ENCODE data around the gene RASGRP2.
A peak's percentile ranks its signal among the peaks of the same experiment; 100 is the strongest.

RASGRP2 gene

DNA sequence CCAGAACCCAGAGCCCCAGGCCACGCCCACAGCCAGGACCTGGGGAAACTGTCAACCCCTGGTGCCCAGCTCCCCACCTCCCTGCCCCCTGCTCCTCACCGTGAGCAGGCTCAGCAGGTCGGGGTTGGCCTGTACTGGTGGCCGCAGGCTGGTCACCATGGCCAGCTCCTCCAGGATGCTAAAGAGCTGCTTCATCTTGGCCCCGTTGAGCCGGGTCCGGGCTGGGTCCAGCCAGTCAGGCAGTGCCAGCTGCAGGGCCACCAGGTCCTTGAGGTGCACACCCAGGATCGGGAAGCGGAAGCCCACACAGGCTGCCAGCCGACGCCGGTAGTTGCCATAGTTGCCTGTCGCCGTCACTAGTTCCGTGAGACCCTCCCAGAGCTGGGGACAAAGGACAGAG lies 7.3 kb downstream of the RASGRP2 start:
- no peak for DNase-seq

DNA sequence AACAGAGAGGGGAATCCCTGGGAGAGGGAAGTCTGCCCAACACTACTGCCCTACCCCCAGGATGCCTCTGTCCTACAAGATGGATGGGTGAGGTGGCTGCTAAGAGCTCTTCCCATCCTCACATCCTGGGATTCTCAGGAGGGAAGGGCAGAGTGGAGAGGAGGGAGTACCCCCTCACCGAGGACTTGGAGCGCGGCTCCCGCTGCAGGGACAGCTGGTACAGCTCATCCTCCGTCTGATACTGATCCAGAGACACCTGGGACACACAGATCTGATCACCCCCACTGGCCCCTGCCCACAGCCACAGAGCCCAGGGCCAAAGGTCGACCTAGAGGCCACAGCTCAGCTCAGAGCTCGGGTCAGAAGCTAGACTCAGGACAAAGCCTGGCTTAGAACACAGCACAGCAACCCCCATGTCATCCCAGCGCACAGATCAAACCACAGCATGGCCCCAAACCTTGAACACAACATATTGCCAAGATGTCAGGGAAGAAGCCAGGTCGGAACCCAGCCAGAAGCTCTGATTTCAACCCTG lies 8.2 kb downstream of the RASGRP2 start:
- no peak for DNase-seq

DNA sequence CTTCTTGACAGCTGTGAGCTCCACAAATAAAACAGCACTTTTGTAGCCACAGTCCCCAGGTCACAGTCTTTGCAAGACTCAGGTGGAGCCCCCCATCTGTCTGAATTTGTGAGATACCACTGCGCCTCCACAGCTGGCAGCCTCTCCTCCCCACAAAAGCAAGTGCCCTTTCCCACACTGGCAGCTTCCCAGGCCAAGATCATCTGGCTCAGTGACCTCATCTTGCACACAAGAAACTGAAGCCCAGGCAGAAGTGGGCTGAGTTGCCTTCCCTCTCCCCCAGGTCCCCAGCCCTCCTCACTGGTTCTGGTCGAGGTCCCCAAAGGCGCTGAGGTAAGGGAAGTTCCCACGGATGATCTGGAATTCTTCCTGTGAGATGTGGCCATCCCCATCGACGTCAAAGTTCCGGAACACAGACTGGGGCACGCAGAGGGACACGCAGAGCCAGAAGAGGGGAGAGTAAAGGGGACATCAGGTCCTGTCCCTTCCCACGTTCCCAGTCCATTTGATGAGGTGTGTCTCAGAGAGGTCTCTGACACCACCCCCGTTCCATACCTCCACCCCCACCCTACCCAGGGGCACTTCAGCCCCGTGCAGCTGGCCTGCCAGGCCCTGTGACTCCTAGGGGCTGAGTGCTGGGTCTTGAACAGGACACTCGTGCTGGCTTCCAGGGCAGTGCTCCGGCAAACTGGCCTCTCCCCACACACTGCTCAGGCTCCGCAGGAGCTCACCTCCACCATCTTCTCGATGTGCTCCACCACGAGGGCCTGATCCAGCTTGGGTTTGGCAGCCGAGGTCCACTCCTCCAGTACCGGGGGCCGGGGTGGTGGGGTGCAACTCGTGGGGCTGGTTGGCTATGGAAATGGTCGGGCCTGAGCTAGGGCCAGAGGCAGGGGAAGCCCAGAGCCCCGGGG lies 8.9 kb downstream of the RASGRP2 start:
- peak; percentile 26 for DNase-seq

DNA sequence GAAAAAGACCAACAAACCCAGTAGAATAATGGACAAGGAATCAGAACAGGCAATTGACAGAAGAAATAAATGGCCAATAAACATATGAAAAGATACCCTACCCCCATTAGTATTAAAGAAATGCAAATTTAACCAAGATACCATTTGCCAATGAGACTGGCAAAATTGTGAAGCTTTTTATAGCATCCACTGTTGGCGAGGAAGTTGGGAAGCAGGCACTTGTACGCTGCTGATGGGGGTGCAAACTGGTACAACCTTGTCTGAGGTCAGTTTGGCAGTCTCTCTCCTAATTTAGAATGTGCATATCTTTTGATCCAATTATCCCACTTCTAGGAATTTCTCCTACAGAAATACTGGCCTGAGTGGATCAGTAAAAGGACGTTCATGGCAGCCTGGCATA lies 12.3 kb downstream of the RASGRP2 start:
- no peak for DNase-seq

DNA sequence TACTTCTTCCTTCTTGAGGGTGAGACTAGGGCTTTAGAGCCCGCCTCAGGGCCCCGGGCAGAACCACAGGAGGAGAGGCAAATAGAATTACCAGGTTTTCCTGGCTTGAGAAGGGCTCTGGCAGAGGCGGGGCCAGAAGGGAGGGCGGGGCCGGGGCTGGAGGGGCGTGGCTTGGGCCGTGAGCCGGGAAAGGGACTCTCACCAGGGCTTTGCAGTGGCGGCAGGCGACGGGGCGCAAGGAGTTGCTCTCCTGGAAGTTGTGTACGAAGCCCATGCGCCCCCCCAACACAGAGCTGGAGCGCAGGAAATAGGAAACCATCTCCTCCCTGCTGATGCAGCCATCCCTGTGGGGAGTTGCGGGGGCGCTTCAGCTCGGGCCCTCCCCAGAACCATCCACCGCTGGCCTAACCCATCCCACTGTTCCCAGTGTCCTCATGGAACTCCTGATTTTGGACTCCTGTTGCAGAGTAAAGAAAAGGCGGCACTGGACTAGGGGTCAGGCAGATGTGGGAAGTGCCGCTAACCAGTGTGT lies 14.0 kb downstream of the RASGRP2 start:
- no peak for DNase-seq

DNA sequence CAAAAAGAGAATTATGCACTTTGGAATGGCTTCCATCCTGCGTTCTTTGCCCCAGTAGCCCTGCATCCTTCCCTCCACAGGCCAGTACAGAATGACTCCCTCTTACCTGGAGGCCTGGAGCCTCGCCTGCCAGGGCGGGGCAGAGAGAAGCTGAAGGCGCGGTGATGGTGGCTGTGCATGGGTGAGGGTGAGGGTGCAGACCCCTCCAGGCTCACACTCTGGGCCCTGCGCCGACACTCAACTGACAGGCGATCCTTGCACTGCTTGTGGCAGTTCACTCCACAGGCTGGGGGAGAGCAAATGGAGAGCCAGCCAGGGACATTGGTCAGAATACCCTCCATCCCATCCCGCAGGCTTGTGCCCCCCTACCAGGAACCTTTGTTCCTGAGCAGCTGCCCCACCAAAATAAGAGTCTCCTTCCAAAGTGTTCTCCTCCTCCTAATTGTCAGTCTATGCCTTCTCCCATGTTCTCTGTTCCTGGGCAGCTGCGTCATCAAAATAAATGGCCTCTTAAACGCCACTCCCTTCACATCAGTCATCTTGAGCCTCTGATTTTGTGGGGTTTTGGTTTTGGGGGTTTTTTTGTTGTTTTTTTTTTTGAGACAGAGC lies 15.1 kb downstream of the RASGRP2 start:
- no peak for DNase-seq

DNA sequence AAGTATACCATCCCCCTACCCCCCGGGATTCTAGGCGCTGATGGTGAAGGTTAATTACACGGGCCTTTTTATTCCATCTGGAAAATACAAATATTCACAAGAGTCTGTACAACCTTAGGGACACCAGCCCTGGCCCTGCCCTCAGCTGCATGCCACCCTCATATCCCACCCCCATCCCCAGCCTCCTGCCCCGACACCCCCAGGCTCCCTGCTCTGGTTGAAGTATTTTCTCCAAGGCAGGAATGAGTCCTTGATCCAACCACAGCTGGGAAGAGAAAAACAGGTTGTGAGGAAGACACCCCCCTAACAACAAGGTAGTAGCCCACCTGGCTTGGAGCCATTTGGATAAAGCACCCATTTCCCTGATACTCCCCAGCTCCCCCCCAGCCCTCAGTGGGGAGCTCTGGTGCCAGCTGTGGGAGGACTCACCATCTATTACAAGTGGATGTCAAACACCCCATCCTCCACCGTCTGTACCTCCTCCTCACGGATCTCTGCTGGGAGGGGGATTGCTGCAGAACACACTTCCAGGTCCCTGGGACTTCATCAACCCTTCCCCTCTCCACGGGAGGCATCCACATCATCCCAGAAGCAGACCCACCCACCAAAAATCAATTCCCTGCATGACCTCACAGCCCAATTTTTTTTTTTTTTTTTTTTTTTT lies 16.9 kb downstream of the RASGRP2 start:
- DNase-seq, result no peak

DNA sequence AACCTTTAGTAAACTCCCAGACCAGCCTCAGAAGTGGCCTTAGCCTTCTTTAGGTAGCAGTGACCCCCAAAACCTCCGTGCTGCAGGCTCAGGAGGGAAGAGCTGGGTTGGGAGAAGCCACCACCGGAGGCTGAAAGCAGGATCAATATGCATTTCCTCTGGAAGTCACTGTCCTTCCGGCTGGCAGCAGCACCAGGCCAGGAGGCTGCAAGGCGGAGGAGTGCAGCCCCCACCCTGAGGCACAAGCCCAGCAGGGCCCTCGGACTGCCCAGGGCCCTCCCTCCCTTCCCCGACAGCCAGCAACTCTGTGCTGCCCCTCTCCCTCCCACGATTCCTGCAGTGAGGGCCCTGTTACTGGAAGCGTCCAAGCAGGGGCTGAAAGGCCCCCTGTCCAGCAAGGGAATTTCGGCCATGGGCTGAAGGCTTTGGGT lies 17.7 kb downstream of the RASGRP2 start:
- no peak for DNase-seq

DNA sequence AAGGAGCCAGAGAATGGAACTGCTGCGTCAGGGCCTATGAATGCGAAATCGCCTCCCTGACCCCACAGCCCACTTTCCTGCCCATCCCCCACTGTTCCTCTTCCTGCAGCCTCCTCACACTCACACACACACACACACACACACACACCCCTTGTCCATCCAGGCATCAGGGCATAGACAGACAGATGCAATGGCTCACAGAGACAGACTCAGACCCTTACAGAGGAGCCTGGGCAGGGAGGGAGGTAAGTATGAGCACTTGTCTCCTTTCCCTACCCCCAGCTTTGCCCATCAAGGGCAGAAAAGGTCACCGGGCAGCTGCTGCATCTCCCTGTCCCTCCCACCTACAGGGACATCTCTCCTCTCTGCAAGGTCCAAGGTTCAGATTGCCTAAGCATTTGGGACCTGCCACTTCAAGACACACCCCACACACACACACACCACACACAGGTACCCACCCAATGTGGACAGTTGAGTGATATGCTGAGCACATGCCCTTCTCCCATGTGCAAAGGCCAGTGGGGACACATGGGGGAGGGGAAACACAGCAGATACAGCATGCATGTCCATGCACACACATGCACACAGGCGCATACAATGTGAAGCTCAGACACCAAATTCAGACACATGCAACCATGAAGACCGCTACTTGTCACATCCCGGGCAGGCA lies 18.9 kb downstream of the RASGRP2 start:
- DNase-seq, result no peak

DNA sequence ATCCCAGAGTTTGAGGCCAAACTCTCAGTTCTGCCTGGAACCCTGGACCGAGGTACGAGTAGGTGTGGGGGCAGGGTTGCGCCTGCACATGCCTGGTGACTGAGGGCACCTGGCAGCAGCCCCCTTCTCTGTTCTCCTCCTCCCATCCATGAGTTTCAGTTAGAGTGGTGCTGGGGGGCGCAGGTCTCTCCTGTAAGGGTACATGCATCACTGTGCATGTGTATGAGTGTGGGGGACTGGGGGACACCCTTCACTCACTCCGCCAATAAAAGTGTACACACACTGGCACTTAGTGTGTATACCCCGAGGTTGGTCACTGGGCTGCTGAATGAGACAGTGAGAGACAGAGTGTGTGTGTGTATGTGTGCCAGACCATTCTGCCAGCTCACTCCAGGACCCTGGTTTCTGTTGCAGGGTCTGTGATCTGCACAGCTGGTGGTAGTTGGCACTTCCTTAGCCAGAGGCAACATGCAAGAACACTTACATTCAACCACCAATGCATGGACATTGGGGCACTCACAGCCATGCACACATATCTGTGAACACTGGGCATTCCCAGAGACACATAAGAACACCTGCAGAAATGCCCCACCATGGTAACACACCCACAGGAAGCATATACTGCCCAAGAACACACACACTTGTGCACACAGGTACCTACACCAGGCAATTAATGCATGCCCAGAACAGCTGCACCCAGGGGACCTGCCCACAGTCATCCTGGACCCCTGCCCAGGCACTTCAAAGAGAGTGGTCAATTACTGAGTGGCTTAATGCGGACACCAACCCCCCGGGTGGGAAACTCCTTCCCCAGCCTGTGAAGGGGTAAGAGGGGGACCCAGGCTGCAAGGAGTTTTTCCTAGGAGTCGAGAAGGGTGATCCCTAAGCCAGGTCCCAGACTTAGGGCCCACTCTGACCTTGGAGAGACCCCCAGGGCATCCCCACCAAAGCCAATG lies 19.8 kb downstream of the RASGRP2 start:
- DNase-seq, result no peak

DNA sequence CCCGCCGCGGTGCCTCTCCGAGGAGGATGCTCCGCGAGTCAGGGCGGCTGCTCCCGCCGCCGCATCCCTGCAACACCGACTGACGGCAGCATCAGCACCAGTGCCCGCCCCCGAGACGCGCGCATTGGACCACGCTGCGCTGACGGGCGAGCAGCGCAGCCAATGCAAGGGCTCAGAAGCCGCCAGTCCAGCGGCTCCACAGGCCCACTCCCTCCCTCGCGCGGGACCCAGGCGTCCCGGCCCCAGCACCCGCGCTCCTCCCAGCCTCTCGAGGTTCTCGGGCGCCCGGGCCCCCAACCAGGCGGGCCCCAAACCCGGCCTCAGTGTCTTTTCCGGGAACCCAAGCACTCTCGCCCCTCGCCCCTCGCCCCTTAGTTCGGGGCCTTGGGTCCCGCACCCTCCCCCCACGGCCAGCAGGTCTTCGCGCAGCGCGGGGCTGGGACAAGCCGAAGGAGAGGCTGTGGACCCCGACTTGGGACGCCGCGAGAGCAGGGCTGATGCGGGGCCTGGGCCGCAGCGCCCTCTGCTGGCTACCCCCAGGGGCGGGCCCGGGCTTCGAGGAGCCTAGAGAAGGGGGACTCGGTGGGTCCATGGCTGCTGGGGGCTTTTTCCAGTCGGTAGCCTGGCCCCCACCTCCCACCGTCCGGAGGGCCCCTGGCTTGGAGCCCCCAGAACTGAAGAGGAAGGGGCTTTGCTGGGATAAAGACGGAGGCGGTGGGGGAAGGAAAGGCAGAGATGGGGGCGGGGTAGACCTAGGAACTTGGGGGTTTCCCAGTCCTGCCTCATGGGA lies 20.6 kb downstream of the RASGRP2 start, which contains the start of gene NRXN2:
TSS of gene NRXN2 (minus strand) at position 81 of the 790 bp plus-strand sequence. CDS start 9,498 bp downstream, outside the sequence.
- DNase-seq, result peak; percentile 84

DNA sequence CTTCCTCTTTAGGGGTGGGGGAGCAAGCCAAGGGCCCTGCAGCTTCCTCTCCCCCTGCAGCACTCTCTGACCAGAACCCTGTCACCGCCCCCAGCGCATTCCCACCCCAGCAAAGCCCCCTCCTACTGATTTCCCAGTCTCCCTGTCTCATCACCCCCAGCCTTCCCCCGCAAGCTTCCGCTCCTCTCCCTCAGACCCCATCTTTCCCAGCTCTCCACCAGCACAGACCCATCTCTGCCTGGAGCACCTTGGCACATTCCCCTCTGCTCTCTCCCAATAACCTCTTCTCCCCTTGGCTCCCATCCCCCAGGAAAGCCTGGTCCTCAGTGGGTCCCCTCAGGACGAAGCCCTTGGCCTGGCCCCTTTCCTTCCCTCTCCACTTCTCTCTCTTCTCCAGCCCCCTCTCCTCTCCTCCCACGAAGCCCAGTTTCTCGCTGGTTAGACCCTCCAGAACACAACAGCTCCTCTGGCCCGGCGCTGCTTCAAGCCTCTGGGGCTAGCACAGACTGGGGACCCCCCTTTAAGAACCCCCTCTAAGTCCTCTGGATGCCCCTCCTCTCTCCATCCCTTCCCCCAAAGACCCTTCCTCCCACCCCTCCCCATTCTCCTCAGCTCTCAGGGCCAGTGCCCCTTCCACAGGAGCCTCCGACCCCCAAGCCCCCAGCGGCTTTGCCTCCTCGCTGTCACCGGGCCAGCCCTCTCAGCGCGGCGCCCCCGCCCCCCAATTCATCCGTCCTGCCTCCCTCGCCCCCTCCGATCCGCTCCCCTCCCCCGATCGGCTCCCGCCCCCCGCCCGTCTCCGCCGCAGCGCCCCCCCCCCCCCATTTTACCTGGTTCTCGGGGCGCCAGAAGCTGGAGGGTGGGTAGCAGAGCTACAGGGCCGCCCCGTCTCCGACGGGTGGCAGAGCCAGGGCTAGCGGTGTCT lies 21.5 kb downstream of the RASGRP2 start:
- DNase-seq, result no peak

DNA sequence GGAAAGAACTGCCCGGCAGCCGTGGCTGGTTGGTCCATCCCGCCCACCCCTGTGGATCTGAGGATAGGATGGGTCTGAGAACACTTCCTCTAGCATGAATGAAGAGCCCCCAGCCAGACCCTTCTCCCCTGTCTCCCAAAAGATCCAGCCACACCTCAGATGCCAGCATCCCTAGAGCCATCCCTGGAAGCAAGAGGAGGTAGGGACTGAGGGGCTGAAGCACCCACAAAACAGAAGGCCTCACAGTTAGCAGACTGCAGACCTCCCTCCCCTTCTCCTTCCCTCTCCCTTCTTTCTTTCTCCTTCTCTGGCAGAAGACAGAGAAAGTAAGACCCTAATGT lies 22.6 kb downstream of the RASGRP2 start:
- no peak for DNase-seq

DNA sequence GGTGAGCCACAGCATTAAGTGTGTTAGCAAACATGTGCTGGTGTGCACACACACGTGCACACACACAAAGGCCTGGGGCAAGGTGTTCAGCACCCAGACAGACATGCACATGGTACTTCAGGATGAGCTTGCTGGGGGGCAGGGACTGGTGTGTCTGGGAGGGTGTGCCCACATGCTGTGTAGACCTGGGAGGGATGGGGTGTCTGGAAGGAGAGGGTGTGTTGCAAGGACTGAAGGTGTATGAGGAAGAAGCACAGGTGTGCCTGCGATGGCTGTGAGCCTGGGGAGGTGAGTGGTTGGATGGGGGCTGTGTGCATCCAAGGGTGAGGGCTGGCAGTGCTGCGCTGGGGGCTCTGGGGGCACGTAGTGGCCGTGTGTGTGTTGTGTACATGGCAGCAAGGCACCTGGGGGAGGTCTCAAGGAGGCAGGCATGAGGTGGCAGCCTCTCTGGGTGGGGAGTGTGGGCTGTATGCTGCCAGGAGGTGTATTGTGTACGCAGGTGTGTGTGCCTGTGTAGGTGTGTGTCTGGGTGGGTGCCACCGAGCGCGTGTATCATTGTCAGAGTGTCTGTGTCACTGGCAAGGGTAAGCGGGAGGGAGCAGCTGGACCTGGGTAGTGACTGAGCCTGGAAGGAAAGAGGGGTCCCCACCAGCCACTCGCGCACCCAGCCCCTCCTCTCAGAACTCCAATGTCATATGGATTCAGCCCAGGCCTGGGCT lies 23.1 kb downstream of the RASGRP2 start:
- DNase-seq, result no peak

DNA sequence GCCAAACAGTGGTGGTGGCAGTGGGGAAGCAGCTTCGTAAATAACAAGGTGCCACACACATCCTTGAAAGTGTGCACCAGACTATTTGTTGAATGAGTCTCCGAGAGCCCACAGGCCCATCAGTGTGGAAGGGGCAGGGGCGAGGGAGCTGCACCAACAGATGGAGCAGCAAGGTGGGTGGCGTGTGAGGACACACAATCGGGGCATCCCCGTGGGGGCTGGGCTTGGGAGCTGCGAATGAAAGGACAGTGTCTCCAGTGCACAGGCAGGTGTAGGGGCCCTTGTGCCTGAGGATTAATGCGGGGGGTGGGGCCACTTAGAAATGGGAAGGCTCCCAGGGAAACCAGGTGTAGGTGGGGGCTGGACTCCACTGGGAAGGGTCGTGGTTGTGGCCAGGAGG lies 23.8 kb downstream of the RASGRP2 start:
- DNase-seq, result no peak

DNA sequence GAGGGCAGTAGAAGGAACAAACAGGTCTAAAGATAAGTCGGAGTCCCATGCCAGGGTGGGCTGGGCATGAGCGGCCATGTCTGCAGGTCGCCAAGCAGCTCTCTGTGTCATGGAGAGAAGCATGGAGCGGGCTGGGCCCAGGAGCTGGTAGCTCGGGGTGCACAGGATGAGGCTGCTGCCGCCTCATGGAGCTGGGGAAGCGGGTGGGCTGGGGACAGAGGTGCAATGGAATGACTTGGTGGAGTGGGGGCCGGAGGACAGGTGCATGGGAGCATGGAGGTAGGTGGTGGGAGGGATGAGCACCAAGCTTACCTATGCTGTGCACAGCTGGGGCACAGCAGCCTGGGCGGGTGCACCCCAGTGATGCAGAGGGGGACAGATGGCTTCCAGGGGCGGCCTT lies 24.5 kb downstream of the RASGRP2 start:
- DNase-seq, result no peak

DNA sequence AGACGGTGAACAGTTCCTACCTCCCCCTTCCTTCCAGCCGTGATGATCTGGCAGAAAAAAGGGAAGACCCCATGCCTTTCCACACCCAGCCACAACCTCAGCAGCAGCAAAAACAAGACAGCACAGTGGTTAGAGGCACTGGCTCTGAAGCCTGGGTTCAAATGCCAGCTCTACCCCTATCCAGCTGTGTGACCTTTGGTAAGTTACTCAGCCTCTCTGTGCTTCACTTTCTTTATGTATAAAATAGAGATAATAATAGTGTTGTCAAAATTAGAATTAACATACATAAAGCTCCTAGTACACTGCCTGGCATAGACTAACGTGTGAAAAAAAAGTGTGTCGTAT lies 25.2 kb downstream of the RASGRP2 start:
- no peak for DNase-seq

DNA sequence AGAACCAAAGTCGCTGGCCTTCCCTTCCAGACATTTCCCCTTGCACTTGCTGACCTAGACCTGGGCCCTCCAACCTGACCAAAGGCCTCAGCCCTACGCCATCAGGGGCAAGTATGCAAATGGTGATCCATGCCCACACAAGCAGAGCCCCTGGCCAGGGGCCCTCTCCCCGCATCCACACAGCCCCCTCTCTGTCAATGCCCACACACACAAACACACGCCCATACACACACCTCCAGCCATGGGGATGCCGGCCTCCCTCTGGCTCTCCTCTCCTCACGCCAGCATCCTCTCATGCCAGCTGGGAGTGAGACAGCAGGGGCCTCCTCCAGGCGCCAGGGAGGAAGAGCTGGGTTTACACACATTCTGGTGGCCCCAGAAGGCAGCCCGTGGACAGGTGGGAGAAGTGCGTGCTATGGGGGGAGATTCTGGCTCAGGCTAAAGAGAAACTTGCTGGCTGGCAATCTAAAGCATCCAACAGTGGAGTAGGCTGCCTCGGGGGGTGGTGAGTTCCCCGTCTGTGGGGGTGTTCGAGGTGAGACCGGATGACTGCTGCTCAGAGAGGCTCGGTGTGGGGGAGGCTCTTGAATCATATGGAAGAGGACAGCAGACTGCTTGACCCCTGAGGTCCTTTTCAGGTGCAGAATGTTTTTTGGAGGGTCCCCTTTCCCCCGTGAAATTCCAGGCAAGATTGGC lies 25.7 kb downstream of the RASGRP2 start:
- no peak for DNase-seq

DNA sequence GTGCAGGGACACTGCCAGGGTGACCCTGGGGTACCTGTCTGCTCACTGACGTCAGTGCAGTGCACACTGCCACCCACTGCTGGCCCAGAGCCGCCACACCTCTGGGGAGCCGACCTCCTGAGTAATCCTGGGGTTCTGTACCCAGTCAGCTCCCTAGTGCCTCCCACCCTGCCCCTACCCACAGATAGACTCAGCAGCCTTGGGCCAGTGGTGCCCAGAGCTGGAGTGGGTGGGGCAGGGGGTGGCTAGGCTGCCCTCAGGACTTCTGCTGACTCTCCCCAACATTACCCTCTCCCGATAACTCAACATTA lies 26.7 kb downstream of the RASGRP2 start:
- no peak for DNase-seq
